Nephron progenitor cell (in vitro differentiated cells): Measurements from ENCODE around the gene ATP13A2.

Experiments used
- DNase-seq: peaks from one replicate; pipeline ENCODE4 v3.0.0; 2021
- H3K27ac Mint-ChIP-seq: 2 replicates; pipeline ENCODE4 v1.8.0; 2021; ENCODE audit warnings: mild to moderate bottlenecking, moderate library complexity, mixed read lengths
- H3K27me3 Mint-ChIP-seq: 2 replicates; pipeline ENCODE4 v1.8.0; 2021; ENCODE audit warnings: mild to moderate bottlenecking, low read depth, mixed read lengths; ENCODE audit not compliant: poor library complexity
- H3K36me3 Mint-ChIP-seq: 2 replicates; pipeline ENCODE4 v1.8.0; 2021; ENCODE audit warnings: low read depth, mixed read lengths
- H3K4me1 Mint-ChIP-seq: 2 replicates; pipeline ENCODE4 v1.8.0; 2021; ENCODE audit warnings: mixed read lengths
- H3K4me3 Mint-ChIP-seq: 2 replicates; pipeline ENCODE4 v1.8.0; 2021; ENCODE audit warnings: mild to moderate bottlenecking, moderate library complexity, mixed read lengths
- H3K9me3 Mint-ChIP-seq: 2 replicates; pipeline ENCODE4 v1.8.0; 2021; ENCODE audit warnings: mild to moderate bottlenecking, moderate library complexity, mixed read lengths
- CTCF ChIP-seq: fragments of 200-600 bp; sonication (generic); IDR thresholded peaks from 2 replicates; pipeline ENCODE4 v1.5.0; 2021; ENCODE audit warnings: antibody characterized with exemption

Gene ATP13A2

GRCh38 chr1:17018849-17019248 lies 7.1 kb upstream of the ATP13A2 start:
- Mint-ChIP-seq H3K36me3 (peaks cover 62% of the 10 kb centered on the region), H3K27ac (peak overlapping the region; percentile 23), H3K4me3 (no peak overlapping the region), H3K9me3 (no peaks in the 10 kb centered on the region), H3K4me1 (peaks cover 18% of the 10 kb centered on the region), H3K27me3 (no peaks in the 10 kb centered on the region)
- no peak for TF ChIP-seq CTCF
- DNase-seq, result no peak

GRCh38 chr1:17017435-17017834 lies 5.7 kb upstream of the ATP13A2 start:
- Mint-ChIP-seq H3K27me3 (peaks cover 10% of the 10 kb centered on the region), H3K27ac (no peak overlapping the region), H3K4me3 (no peak overlapping the region), H3K9me3 (no peaks in the 10 kb centered on the region), H3K4me1 (peaks cover 27% of the 10 kb centered on the region), H3K36me3 (peaks cover 49% of the 10 kb centered on the region)
- no peak for DNase-seq
- no peak for TF ChIP-seq CTCF

GRCh38 chr1:17016317-17016661 lies 4.6 kb upstream of the ATP13A2 start:
- H3K9me3 Mint-ChIP-seq, result no peaks in the 10 kb centered on the region
- no peak for TF ChIP-seq CTCF
- peak overlapping the region; percentile 4 for H3K27ac Mint-ChIP-seq
- H3K27me3 Mint-ChIP-seq, result peaks cover 10% of the 10 kb centered on the region
- no peak overlapping the region for H3K4me3 Mint-ChIP-seq
- peaks cover 40% of the 10 kb centered on the region for H3K36me3 Mint-ChIP-seq
- no peak for DNase-seq
- peaks cover 34% of the 10 kb centered on the region for H3K4me1 Mint-ChIP-seq

- Mint-ChIP-seq H3K36me3 (peaks cover 29% of the 10 kb centered on the region), H3K9me3 (no peaks in the 10 kb centered on the region), H3K4me1 (peaks cover 43% of the 10 kb centered on the region), H3K27me3 (peaks cover 10% of the 10 kb centered on the region), H3K4me3 (no peak overlapping the region), H3K27ac (no peak overlapping the region)
- no peak for TF ChIP-seq CTCF
- DNase-seq, result no peak
These were observed 3.2 kb upstream of the ATP13A2 start for GRCh38 chr1:17014671-17015567.

GRCh38 chr1:17013491-17014320 lies 2.0 kb upstream of the ATP13A2 start:
- H3K27ac Mint-ChIP-seq, result no peak overlapping the region
- H3K4me3 Mint-ChIP-seq, result no peak overlapping the region
- no peak for TF ChIP-seq CTCF
- peaks cover 10% of the 10 kb centered on the region for H3K27me3 Mint-ChIP-seq
- peaks cover 47% of the 10 kb centered on the region for H3K4me1 Mint-ChIP-seq
- peaks cover 17% of the 10 kb centered on the region for H3K36me3 Mint-ChIP-seq
- no peak for DNase-seq
- H3K9me3 Mint-ChIP-seq, result no peaks in the 10 kb centered on the region
